HG03565 (cell line): Measurements from ENCODE around the gene SAP30L.

ENCODE experiments used
- ATAC-seq: cut with Tn5 transposase; IDR thresholded peaks from one replicate; pipeline ENCODE4 v1.9.1; 2021; ENCODE audit warnings: mild to moderate bottlenecking, moderate library complexity; ENCODE audit not compliant: unreplicated experiment

SAP30L gene

GRCh38 chr5:154445422-154446194, at the start of gene SAP30L:
TSS of gene SAP30L (plus strand) at chr5:154445997. CDS start at chr5:154446605, 608 bp downstream.
- peak; percentile 97 for ATAC-seq

- ATAC-seq = no peak
Observed at GRCh38 chr5:154396128-154396527, 49.7 kb upstream of the SAP30L start.

GRCh38 chr5:154397652-154398406, 48.0 kb upstream of the SAP30L start:
- no peak for ATAC-seq

- ATAC-seq = no peak
Observed at GRCh38 chr5:154400678-154401077, 45.1 kb upstream of the SAP30L start.

GRCh38 chr5:154401355-154401754, 44.4 kb upstream of the SAP30L start:
- ATAC-seq = no peak

- no peak for ATAC-seq
Observed at GRCh38 chr5:154401931-154402330, 43.9 kb upstream of the SAP30L start.

- ATAC-seq = no peak
Observed at GRCh38 chr5:154402611-154403010, 43.2 kb upstream of the SAP30L start.

- ATAC-seq = no peak
Observed at GRCh38 chr5:154403234-154403633, 42.6 kb upstream of the SAP30L start.

- ATAC-seq = no peak
Observed at GRCh38 chr5:154403776-154404387, 41.9 kb upstream of the SAP30L start.

- peak; percentile 83 for ATAC-seq
Observed at GRCh38 chr5:154405078-154405792, 40.6 kb upstream of the SAP30L start.

GRCh38 chr5:154406231-154406630, 39.6 kb upstream of the SAP30L start:
- no peak for ATAC-seq

- ATAC-seq = no peak
Observed at GRCh38 chr5:154406826-154407225, 39.0 kb upstream of the SAP30L start.

- ATAC-seq = no peak
Observed at GRCh38 chr5:154408811-154409210, 37.0 kb upstream of the SAP30L start.

- no peak for ATAC-seq
Observed at GRCh38 chr5:154409230-154409840, 36.5 kb upstream of the SAP30L start.

GRCh38 chr5:154410008-154410407, 35.8 kb upstream of the SAP30L start:
- ATAC-seq = no peak

- no peak for ATAC-seq
Observed at GRCh38 chr5:154410786-154411185, 35.0 kb upstream of the SAP30L start.

- ATAC-seq = no peak
Observed at GRCh38 chr5:154411338-154411737, 34.5 kb upstream of the SAP30L start.

GRCh38 chr5:154412316-154412715, 33.5 kb upstream of the SAP30L start:
- no peak for ATAC-seq

- ATAC-seq = no peak
Observed at GRCh38 chr5:154412925-154413324, 32.9 kb upstream of the SAP30L start.

GRCh38 chr5:154415114-154415513, 30.7 kb upstream of the SAP30L start:
- ATAC-seq = no peak

- ATAC-seq = no peak
Observed at GRCh38 chr5:154418344-154418820, 27.4 kb upstream of the SAP30L start.
